Myocyte (in vitro differentiated cells): Measurements from ENCODE around the gene DDX23. TPM values are rescaled to one million over a fixed set of nuclear protein-coding genes. Genes with fewer than 3 reads are reported as not detected.

Experiments used
- DNase-seq: peaks from one replicate; pipeline ENCODE4 v3.0.0-alpha.2; 2012; ENCODE audit warnings: low read depth
- total RNA-seq: library from RNA; depleted of rRNA; stranded (reverse); fragments of >200 nt; gene quantifications from 2 replicates; pipeline ENCODE4 v1.2.3, GENCODE V29; 2014

Gene DDX23
- total RNA-seq, 1 donor from 2014 or later: 61.2 TPM

DNA sequence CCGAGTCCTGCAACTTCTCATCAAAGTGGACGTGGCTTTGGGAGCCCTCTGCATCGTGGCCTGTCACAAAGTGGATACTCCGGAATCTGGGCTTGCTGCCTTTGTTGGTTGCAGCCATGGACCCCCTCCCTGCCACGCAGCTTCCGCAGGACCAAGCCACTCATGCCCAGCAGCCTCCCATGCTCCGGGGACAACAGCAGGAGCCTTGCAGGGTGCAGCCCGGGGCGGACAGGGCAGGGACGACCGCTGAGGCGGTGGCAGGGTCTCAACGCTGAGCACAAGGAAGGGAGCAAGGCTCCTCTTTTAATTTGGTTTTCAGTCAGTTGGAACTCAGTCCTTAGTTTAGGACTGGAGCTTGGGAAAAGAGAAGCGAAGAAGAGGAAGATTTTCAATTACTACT, 51.0 kb downstream of the DDX23 start:
- no peak for DNase-seq

DNA sequence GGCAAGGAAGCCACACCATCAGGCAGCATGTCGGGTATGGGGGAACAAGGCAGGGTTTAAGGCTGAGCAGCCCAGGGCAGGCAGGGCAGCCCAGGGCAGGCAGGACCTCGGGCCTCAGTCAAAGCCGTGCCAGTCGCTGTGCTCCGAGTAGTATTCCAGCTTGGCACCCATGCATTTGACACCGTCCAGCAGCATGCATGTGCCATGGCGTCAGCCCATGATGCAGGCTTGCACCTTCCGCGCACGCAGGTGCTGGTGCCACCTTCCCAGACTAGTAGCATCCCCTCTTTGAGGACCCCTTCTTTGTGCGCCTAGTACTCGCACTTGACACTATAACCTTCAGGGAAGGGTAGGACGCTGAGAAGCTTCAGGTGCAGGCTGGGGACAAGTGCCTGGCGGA, 51.5 kb downstream of the DDX23 start:
- no peak for DNase-seq

DNA sequence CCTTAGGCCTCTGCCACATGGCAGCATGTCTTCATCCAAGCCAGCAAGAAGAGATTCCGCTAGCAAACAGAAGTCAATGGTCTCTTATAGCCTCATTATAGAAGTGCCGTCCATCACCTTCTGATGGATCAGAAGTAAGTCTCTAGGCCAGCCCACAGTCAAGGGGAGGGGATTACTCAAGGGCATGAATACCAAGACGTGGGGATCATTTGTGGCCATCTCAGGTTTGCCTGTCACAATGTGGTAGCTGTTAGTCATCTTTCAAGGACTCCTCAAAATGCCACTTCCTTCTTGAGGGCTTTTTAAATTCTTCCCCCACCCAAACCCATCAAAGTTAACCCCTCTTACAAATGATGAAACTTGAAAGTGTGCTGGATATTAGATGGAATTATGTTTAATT, 55.0 kb downstream of the DDX23 start:
- no peak for DNase-seq

DNA sequence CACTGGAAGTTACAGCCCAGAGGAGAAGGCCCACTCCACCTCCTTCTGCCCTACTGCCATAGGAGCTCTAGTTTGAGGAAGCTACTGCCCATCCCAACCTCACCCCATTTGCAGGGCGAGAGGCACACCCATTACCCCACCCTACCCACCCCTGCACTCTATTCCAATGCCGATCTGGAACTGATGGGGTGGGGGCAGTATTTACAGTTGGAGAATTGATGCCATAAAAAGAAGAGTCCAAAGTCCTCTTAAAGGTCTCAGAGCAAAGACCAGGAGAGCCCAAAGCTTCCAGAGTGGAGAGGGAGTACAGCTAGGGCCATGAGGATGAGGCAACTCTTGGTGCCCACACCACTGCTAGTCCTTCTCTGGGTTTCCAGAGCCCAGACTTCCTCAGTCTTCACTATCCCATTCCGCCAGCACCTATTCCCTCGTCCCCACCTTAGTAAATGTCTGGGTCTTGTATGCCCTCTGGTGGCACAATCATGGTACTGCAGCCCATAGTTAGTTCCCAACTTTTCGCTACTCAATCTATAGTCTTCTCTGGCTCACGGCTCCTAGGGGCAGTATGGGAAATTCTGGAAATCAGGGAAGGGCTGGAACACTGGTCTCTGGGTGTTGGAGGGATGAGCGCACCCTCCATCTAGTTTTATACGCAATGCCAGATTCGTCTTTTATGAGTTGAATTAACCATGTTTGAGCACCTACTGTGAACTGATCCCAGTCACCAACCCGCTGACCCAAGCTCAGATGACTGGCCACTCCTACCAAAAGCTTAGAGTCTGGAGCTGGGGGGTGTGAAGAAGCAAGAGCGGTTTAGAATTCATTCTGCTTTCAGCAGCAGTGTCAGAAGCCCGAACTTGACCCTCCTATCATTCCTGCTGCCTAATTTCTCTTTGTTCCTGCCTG, 56.2 kb downstream of the DDX23 start:
- DNase-seq: peak; percentile 79

DNA sequence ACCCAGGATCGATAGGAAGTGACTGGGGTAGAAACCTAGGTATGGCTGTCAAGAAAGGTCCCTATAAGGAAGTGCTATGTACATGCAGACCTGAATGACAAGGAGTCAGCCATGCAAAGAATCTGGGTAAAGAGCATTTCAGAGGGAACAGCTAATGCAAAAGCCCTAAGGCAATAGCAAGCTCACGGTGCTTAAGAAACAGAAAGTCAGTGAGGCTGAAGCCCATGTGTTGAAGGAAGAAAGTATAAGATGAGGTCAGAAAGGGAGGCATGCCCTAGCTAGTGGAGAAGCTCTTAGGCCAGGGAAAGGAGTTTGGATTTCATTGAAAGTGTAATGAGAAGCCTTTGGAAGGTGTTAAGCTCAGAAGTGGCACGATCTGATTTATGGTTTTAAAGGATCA, 57.1 kb downstream of the DDX23 start:
- no peak for DNase-seq

DNA sequence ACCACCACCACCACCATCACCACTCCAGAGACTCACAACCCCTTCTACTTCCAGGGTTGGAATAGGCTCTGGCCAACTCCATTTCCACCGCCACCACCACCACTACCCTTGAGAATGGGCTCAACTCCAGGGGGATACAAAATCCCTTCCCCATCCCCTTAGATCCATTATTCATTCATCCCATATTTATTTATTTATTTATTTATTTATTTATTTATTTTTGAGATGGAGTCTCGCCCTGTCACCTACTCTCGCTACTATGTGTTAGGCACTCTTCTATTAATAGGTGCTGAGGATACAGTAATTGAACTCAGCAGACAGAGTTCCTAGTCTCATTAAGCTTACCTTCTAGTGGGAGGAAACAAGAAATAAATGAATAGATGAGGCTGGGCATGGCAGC, 58.3 kb downstream of the DDX23 start:
- no peak for DNase-seq

DNA sequence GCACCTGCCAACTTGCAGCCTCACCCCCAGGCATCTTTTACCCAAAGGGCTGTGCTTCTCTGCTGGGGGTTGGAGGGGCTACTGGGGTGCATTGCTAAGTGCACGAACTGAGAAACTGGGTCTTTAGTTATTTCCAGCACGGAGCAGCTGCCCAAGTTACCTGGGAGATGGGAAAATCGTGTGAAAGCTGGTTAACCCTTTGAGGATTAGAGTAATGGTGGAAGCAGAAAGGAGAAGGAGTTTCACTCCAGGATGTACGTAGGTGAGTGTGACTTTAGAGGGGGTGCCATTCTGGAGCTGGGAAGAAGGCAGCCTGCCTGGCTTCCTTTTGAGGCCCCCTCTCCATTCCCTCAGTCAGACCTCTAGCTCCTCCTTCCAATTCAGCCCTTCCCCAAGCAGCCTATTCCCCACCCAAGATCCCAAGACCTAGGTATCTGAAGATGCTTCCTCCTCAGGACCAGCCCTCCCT, 62.1 kb downstream of the DDX23 start:
- no peak for DNase-seq

DNA sequence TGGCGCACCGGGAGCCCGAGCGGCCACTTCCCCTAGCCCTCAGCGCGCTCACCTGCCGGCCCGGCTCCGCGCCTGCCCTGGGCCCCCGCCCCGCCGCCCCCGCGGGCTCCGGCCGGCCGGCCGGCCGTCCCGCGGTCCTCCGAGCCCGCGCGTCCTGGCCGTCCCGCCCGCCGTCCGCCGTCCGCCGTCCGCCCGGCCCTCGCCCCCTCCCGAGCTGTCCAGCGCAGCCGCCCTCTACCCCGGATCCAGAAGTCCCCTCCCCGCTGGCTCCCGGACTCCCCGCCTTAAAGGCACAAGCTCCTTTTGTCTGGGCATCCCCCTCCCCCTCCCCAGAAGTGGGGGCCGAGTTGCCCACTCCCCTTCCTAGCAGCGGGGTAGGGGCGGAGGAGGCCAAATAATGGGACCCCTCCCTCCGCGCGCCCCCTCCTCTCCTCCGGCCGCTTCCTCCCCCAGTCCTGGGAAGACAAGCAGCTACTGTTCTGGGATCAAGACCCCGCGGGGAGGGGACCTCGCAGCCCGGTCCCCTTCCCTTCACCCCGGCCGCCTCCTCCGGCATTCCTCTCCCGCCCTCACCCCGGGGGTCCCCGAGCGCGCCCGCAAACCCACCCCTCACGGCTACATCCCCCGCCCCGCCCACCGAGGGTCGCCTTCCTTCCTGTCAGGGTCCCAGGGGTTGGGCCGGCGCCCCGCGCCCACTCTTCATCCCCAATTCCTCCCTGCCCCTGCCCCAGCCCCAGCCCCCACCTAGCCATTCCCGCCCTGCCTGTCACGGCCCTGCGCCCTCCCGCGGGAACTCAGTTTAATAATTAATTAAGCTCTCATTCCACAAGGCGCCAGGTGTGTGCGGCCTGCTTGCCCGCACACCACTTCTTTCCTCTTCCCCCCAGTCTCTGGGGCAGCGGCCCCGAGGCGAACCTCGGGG, 62.8 kb downstream of the DDX23 start, which contains the start of gene ADCY6:
Gene ADCY6, minus strand, starts transcription at position 236 of the 922 bp plus-strand sequence. CDS start 5,655 bp downstream, outside the sequence.
- DNase-seq: peak; percentile 82

DNA sequence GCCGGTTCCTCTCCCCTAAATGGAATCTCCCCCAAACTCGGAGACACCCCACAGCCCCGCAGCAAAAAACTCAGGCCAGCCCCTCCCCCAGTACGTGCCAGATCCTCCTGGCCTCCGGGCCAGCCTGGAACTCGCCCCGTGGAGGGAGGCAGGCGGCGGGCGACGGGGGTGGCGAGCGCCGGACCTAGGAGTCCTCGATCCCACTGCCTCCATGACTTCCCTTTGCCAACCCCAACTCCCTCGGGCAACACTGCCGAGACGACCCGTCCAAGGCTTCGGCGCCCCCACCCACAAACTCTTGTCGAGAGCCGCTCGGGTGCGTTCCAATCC, 63.5 kb downstream of the DDX23 start:
- no peak for DNase-seq

DNA sequence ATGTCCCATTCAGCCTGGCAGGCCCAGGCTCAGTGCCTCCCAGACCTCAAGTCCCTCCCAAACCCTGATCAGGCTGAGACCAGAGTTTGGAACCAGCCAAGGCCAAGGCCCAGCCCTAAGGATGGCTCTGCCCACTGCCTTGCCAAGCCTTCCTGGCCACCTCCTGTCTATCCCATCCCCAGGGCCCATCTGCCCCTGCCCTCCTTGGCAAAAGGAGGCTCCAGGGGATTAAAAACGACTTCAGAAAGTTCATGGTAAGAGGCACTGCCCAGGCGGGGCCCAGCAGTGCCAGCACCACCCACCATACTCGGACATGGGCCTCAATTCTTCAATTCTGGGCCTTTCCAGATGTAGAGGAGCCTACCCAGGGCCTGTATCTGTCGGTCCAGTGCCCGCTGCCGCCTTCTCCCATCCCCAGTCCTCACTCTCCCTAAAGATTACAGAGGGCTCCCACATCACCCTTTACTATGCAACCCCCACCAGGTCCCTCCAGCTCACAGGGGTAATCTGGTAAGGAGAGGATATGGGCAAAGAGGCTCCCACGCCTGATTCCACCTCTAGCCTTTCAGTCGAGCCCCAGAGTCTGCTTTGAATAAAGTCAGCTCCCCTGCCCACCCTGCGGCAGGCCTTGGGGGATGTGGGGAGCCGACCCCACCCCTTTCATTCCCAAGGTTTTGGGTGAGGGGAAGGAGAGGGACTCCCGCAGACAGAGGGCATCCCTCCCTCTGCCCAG, 64.0 kb downstream of the DDX23 start:
- peak; percentile 47 for DNase-seq

DNA sequence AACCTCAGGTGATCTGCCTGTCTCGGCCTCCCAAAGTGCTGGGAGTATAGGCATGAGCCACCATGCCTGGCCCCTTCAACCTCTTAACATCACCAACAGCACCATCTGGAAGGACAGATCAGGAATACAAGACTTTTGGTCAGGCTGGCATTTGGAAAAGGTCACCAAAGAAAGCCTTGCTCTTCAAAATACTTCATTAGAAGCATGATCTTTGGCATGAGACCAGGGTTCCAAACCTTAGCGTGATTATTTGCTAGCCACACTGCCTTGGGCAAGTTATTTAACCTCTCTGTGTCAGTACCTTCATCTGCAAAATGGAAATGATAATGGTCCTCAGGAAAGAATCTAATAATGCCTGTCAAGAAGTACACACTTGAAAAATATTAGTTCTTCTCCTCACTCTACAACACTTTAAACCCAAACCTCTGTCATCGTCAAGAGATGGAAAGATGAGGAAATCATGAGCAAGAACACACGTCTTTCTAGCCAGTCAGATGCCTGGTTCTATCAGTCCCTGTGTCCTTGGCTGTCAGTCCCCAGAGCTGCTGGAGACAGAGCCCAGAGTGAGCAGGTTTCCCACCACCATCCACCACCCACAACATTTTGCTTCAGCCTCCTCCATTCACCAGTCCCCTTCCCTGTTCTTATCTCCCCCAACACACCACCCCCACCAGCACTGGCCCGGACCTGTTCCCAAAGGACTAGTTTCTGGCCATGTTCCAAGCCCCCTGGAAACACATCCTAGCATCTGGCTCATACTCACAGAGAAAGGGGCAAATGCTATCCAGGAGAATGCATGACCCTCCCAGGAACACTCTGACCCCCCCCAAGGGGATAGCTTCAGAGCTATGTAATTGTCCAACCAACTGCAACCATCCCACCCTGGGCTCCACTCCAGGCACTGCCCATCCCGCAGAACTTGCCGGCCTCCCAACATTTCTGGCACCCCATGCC, 65.1 kb downstream of the DDX23 start:
- DNase-seq: no peak

DNA sequence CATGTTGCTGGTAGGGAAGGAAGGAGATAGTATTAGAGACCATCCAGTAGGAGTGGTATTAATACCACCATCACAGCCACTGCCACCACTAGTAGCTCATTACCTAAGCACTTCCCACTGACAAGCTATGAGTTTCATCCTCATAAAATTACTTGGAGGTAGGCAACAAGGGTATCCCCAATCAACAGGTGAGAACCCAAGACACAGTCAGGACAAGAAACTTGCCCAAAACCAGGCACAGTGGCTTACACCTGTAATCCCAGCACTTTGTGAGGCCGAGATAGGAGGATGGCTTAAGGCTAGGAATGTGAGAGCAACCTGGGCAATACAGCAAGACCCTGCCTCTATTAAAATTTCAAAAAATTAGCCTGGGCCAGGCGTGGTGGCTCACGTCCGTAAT, 68.5 kb downstream of the DDX23 start:
- DNase-seq: no peak

DNA sequence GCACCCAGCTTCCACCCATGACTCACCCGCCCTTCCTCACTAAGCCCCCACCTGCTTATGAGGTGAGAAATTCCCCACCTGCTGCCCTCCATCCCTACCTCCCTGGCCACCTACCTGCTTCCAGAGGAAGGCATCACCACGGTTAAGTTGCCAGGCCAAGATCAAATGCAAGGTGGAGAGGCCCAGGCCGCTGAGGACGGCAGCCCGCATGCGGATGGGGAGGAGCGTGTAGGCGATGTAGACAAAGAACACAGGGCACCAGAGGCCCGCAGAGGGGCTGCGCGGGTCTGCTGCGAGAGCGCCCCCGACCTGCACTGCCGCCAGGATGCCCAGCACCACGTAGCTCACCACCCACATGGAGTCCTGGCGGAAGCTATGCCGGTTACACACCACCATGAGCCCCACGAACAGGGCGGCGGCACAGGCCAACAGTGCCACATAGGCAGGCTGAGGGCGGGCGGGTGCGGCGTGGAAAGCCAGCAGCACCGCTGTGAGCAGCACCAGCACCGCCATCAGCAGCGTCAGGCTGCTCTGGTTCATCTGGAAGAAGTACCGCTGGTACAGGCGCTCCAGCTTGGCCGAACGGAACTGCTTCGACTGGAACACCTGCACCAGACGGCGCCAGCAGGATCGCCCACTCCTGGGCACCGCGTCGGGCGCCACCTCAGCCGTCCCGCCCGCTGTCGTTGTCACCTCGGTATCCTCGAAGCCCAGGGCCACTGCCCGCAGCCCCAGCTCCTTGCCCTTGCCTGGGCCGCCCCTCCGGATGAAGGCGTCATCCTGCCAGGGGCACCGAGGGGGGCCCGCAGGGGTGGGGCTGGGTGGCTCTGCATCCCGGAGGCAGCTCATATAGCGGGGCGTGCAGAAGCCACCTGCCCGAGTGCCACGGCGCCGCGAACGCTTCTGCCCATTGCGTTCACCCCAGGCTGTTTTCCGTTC, 69.2 kb downstream of the DDX23 start:
- DNase-seq: no peak

DNA sequence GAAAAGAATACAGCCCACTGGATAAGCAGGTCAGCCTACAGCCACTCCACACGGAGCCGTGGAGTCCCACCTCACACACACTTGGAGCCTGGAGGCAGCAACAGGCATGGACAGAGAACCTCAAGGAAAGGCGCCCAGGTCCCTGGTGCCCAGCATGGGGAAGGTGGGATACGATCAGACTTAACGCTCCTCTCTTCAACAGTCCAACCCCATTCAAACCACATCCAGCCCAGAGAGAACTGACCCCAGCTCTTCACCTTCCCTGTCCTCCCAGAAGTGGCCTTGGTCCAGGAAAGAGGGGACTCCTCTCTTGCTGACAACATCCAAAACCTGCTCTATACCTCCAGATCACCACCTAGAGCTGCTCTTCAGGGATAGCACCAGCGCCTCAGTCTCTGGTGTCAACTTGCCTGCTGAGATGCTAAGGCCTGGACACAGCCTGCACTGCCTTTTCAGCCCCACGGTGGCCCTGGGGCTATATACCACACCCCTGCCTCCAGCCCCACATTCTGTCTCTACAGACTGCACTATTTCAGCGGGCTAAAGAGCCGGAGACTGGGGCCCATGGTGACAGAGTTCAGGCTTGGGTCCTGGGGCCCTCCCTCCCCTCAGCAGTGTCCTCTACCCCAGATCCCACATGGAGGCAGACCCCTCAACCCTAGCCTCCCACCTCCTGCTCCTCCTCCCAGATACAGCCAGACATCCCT, 70.1 kb downstream of the DDX23 start:
- no peak for DNase-seq

DNA sequence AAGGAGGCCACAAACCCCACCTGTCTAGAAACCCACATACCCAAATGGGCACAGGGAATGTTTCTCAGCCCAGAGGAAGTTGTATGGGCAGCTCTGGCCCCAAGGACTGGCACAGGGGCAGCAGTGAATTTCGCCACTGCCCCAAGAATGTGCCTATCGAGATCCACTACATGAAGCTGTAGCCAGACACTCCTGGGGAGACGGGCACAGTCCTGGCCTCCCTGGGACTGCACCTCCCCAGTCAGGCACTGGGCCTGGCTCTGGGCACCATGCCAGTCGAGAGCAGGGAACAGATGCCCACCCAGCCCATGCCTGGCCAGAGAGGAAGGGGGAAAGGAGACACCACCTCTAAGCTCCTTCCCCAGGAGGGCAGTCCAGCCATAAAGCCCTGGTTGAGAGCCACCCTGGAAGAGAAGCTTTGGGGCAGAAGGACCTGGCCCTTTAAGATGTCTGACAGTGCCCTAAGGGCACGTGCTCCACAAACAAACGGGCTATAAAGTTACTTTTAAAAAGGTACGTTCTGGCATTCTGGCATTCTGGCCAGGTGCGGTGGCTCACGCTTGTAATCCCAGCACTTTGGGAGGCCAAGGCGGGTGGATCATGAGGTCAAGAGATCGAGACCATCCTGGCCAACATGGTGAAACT, 71.5 kb downstream of the DDX23 start:
- peak; percentile 9 for DNase-seq

DNA sequence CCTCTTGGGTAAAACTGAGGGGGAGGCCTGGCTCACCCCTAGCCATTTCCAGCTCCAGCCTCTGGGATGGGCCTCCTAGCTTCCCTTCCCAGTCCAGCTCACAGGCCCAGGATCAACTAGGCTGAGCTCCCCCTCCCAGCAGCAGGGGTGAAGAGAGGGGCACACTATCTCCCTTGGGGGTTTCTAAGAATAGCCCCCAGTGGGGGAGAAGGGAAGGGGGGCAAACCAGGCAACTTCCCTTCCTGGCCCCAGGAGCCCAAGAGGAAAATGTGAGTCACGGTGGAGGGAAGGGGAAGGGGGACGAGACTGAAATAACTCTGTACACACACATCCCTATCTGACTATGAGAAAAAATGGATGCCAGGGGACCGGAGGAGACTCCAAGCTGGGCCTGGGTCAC, 72.1 kb downstream of the DDX23 start:
- peak; percentile 75 for DNase-seq
